HG03439 (cell line): Measurements from ENCODE around the gene PIBF1.

ENCODE experiments used
- ATAC-seq: cut with Tn5 transposase; IDR thresholded peaks from one replicate; pipeline ENCODE4 v1.9.1; 2021; ENCODE audit warnings: mild to moderate bottlenecking, moderate library complexity; ENCODE audit not compliant: unreplicated experiment

PIBF1 gene

GRCh38 chr13:73058432-73058735 is 276.5 kb downstream of the PIBF1 start:
- peak; percentile 21 for ATAC-seq

DNA sequence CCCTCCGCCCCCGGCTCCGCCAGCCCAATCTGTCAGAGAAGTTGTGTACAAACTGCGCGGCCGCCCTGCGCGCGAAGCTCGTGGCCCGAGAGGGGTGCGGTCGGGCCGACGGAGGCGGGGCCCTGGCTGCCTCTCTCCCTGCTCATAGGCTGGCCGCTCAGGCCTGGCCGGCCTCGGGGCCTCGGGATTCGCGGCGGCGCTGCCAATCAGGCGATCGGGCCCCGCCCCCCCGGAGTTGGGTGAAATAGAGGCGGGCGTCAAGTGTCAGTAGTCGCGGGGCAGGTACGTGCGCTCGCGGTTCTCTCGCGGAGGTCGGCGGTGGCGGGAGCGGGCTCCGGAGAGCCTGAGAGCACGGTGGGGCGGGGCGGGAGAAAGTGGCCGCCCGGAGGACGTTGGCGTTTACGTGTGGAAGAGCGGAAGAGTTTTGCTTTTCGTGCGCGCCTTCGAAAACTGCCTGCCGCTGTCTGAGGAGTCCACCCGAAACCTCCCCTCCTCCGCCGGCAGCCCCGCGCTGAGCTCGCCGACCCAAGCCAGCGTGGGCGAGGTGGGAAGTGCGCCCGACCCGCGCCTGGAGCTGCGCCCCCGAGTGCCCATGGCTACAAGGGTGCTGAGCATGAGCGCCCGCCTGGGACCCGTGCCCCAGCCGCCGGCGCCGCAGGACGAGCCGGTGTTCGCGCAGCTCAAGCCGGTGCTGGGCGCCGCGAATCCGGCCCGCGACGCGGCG is 277.0 kb downstream of the PIBF1 start, which contains the start of gene KLF5:
Gene KLF5, plus strand, starts transcription at position 270 of the 724 bp plus-strand sequence. Its CDS starts 323 bp downstream, at position 593.
- peak; percentile 99 for ATAC-seq

GRCh38 chr13:73059460-73060250 is 277.7 kb downstream of the PIBF1 start:
- peak; percentile 40 for ATAC-seq

DNA sequence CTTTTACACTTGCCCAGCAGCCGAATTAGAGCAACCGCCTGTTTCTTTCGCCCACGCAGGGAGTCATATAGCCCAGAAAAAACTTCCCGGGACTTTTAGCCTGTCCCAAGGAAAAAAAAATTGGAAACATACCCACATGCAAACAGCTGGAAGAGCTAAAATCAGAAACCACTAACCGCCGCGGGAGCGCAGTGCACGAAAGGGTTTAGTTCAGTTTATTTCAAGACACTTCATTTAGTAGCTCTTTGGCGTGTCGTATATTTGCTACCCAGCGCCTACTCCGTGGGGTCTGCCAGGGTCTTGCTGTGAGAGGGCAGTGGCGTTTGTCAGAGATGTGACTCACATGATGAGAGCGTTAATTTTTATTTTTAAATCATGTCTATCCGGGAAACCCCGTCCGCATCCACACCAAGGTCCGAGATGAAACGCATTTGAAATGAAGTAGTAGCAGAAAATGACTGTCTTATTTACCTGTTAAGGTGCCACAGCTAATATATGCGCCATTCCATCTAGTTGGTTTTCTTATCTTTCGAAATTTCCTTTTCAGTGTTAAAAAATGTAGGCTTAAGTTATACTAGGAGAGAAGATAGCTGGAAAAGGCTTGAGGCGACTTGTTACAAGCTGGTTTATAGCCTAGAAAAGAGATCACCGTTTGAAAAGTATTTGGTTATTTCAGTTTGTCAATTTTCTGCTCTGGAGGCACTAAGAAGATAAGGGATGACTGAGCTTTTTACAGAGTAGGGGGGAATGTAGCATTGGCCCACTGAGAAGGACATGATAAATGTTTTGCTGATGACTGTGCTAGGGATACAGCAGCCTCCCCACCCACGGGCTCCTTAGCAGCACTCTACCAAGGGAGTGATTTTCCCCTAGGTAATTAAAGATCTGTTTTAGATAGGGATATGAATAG is 278.6 kb downstream of the PIBF1 start:
- ATAC-seq, result no peak

DNA sequence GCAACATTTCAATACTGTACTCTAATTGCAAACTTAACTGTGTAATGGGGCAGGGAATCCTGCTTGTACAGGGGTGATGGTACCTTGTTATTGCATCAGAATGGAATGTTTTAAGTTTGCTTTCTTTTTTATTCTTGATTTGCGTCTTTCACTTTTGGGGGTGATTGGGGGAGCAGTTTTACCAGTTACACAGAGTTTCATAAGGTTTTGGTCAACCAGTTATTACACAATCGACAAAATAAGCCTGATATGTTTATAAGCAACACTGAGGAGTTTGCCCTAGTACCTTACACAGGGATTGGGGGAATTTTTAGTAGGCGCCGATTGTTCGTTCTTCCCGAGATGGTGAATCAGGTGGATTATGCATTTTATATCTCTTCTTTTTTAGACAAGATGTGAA is 279.5 kb downstream of the PIBF1 start:
- no peak for ATAC-seq

DNA sequence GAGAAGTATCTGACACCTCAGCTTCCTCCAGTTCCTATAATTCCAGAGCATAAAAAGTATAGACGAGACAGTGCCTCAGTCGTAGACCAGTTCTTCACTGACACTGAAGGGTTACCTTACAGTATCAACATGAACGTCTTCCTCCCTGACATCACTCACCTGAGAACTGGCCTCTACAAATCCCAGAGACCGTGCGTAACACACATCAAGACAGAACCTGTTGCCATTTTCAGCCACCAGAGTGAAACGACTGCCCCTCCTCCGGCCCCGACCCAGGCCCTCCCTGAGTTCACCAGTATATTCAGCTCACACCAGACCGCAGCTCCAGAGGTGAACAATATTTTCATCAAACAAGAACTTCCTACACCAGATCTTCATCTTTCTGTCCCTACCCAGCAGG is 279.9 kb downstream of the PIBF1 start:
- no peak for ATAC-seq

DNA sequence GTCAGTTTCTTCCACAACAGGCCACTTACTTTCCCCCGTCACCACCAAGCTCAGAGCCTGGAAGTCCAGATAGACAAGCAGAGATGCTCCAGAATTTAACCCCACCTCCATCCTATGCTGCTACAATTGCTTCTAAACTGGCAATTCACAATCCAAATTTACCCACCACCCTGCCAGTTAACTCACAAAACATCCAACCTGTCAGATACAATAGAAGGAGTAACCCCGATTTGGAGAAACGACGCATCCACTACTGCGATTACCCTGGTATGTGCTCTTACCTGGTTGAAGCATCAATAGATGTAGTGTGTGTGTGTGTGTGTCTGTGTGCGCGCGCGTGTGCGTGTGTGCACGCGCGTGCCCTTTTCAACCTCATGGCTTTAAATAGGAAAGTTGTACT is 280.5 kb downstream of the PIBF1 start:
- ATAC-seq, result no peak

GRCh38 chr13:73063166-73063565 is 281.2 kb downstream of the PIBF1 start:
- no peak for ATAC-seq

DNA sequence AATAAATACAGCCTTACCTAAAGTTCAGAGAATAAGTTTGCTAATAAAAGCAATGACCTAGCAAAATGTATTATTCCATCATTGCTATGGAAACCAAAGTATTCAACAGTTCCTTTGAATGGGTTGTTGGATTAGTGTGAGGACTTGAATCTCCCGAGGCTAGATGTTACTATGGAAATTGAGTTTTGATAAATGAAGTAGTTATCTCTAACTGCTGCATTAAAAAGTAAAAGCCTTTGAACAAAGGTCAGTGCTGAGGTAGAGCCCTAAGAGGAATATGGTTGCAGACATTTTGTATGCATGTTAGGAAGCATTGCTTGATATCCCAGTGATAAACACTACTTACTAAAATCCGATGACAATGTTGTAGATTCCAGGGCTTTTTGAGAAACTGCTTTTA is 283.1 kb downstream of the PIBF1 start:
- no peak for ATAC-seq

GRCh38 chr13:73065665-73066340 is 283.9 kb downstream of the PIBF1 start:
- ATAC-seq, result no peak
